Neural progenitor cell (in vitro differentiated cells): ENCODE results near the gene KNL1.

Experiments
- EZH2 ChIP-seq: fragments of 200-600 bp; sonication (generic); IDR thresholded peaks from 2 replicates; pipeline ENCODE4 v1.6.1; 2017; ENCODE audit warnings: antibody characterized with exemption, mild to moderate bottlenecking, moderate library complexity
- EZH2phosphoT487 ChIP-seq: fragments of 200-600 bp; sonication (generic); IDR thresholded peaks from 2 replicates; pipeline ENCODE4 v1.6.1; 2017; ENCODE audit warnings: antibody characterized with exemption
- TF ChIP-seq, protein P1 (sequence below): fragments of 200-600 bp; sonication (generic); IDR thresholded peaks from 2 replicates; pipeline ENCODE4 v1.5.1; 2017; ENCODE audit warnings: antibody characterized with exemption, mild to moderate bottlenecking

DNA sequence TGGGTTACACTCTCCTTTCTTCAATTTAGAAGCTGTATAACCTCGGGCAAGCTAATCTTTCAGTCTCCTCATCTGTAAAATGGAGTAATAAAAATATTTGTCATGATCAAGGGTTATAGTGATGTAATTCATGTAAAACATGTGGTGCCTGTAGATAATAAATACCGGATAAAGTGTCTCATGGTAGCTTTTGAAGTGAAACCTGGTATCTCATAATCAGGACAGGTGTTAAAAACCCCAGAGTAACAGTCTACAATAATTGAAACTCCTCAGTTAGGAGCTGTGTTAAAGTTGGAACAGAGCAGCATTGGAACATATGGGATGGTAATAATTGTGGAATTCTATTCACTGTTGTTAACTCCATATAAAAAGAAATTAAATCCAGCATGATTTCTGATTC is 884 bp upstream of the KNL1 start:
- TF ChIP-seq, protein P1, sequence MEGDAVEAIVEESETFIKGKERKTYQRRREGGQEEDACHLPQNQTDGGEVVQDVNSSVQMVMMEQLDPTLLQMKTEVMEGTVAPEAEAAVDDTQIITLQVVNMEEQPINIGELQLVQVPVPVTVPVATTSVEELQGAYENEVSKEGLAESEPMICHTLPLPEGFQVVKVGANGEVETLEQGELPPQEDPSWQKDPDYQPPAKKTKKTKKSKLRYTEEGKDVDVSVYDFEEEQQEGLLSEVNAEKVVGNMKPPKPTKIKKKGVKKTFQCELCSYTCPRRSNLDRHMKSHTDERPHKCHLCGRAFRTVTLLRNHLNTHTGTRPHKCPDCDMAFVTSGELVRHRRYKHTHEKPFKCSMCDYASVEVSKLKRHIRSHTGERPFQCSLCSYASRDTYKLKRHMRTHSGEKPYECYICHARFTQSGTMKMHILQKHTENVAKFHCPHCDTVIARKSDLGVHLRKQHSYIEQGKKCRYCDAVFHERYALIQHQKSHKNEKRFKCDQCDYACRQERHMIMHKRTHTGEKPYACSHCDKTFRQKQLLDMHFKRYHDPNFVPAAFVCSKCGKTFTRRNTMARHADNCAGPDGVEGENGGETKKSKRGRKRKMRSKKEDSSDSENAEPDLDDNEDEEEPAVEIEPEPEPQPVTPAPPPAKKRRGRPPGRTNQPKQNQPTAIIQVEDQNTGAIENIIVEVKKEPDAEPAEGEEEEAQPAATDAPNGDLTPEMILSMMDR: no peak
- TF ChIP-seq EZH2 (no peak), EZH2phosphoT487 (no peak)
